HepG2 (cell line): ENCODE measurements around the gene GLIS2. TPM values are rescaled to one million over a fixed set of nuclear protein-coding genes. Genes with fewer than 3 reads are reported as not detected.

Source experiments
- ATAD3A ChIP-seq: sonication (generic); formaldehyde crosslinking; IDR thresholded peaks from 2 replicates; pipeline ENCODE4 v1.4.0; 2020; ENCODE audit warnings: missing genetic modification reagents
- ELF3 ChIP-seq: IDR thresholded peaks from 2 replicates; pipeline ENCODE4 v1.6.1; 2016; ENCODE audit warnings: missing genetic modification reagents, missing compliant biosample characterization
- MED8 ChIP-seq: sonication (generic); formaldehyde crosslinking; IDR thresholded peaks from 2 replicates; pipeline ENCODE4 v1.8.1; 2023; ENCODE audit warnings: mild to moderate bottlenecking, missing genetic modification reagents; ENCODE audit not compliant: insufficient replicate concordance
- NFE2 ChIP-seq: sonication (generic); formaldehyde crosslinking; IDR thresholded peaks from 2 replicates; pipeline ENCODE4 v1.4.0; 2020; ENCODE audit warnings: missing genetic modification reagents
- NONO ChIP-seq, 2 experiments: fragments of 450-650 bp in 1 of 2; sonication (generic) in 1 of 2; formaldehyde crosslinking in 1 of 2; IDR thresholded peaks in 1 of 2; conservative IDR thresholded peaks in 1 of 2; 2 replicates each; pipeline versions ENCODE4 v1.6.1 to v1.8.0; 2017 to 2022; ENCODE audit warnings: mild to moderate bottlenecking in 1 of 2, missing genetic modification reagents in 1 of 2, moderate library complexity in 1 of 2
- NPAS2 ChIP-seq: sonication (generic); formaldehyde crosslinking; IDR thresholded peaks from 2 replicates; pipeline ENCODE4 v1.8.0; 2022; ENCODE audit warnings: mild to moderate bottlenecking, missing genetic modification reagents, borderline replicate concordance
- SMC3 ChIP-seq: IDR thresholded peaks from 2 replicates; pipeline ENCODE4 v1.6.1; 2011; ENCODE audit warnings: low read length, improper control_type of control experiment
- SSRP1 ChIP-seq: IDR thresholded peaks from 2 replicates; pipeline ENCODE4 v1.6.1; 2016; ENCODE audit warnings: control low read depth
- YEATS4 ChIP-seq: sonication (generic); formaldehyde crosslinking; IDR thresholded peaks from 2 replicates; pipeline ENCODE4 v1.4.0; 2020; ENCODE audit warnings: missing genetic modification reagents, borderline replicate concordance
- ZKSCAN8 ChIP-seq: IDR thresholded peaks from 2 replicates; pipeline ENCODE4 v1.6.1; 2016; ENCODE audit warnings: borderline replicate concordance, missing genetic modification reagents, missing compliant biosample characterization
- ZNF180 ChIP-seq: sonication (generic); formaldehyde crosslinking; IDR thresholded peaks from 2 replicates; pipeline ENCODE4 v1.4.0; 2020; ENCODE audit warnings: low read depth, missing genetic modification reagents, borderline replicate concordance
- polyA plus RNA-seq, 8 experiments: library from polyadenylated mRNA; depleted of rRNA in 3 of 8; stranded (reverse) in 7 of 8; unstranded in 1 of 8; fragments of >200 nt; fragmentation: Illumina TruSeq in 4 of 8; extraction: Trizol in 4 of 8; gene quantifications; 2 replicates each; pipeline versions ENCODE4 v1.2.1 to v1.2.3, GENCODE V29; 2011 to 2016; ENCODE audit warnings: low read depth in 4 of 8, missing spikeins in 1 of 8, mixed read lengths in 1 of 8; ENCODE audit not compliant: insufficient read depth in 1 of 8
- total RNA-seq, 5 experiments: library from RNA; depleted of rRNA; stranded (reverse); fragments of >200 nt; fragmentation: Illumina TruSeq; extraction: Trizol; gene quantifications; 2 replicates each; pipeline ENCODE4 v1.2.3, GENCODE V29; 2016; ENCODE audit warnings: low read depth in 1 of 5
- TF ChIP-seq, protein P1 (sequence below): sonication (generic); formaldehyde crosslinking; IDR thresholded peaks from 2 replicates; pipeline ENCODE4 v1.4.0; 2020; ENCODE audit warnings: missing genetic modification reagents, mild to moderate bottlenecking, borderline replicate concordance
- TF ChIP-seq, protein P2 (sequence below): sonication (generic); formaldehyde crosslinking; IDR thresholded peaks from 2 replicates; pipeline ENCODE4 v1.5.1; 2020; ENCODE audit warnings: missing genetic modification reagents, mild to moderate bottlenecking, borderline replicate concordance
- TF ChIP-seq, protein P3 (sequence below): IDR thresholded peaks from 2 replicates; pipeline ENCODE4 v1.6.1; 2016; ENCODE audit warnings: mild to moderate bottlenecking
- TF ChIP-seq, protein P4 (sequence below): sonication (generic); formaldehyde crosslinking; IDR thresholded peaks from 2 replicates; pipeline ENCODE4 v1.4.0; 2020; ENCODE audit warnings: mild to moderate bottlenecking, low read depth, missing genetic modification reagents
- TF ChIP-seq, protein P5 (sequence below): sonication (generic); formaldehyde crosslinking; IDR thresholded peaks from 2 replicates; pipeline ENCODE4 v1.4.0; 2020; ENCODE audit warnings: mild to moderate bottlenecking, missing genetic modification reagents
- TF ChIP-seq, protein P6 (sequence below): sonication (generic); formaldehyde crosslinking; IDR thresholded peaks from 2 replicates; pipeline ENCODE4 v1.5.0; 2020; ENCODE audit warnings: missing genetic modification reagents

GLIS2 gene
- total and polyA plus RNA-seq, 2 of the 13 experiments (the other 11 are each of a cell fraction or from before 2014, with no cell fraction given) = 0.28 to 0.29 TPM

DNA sequence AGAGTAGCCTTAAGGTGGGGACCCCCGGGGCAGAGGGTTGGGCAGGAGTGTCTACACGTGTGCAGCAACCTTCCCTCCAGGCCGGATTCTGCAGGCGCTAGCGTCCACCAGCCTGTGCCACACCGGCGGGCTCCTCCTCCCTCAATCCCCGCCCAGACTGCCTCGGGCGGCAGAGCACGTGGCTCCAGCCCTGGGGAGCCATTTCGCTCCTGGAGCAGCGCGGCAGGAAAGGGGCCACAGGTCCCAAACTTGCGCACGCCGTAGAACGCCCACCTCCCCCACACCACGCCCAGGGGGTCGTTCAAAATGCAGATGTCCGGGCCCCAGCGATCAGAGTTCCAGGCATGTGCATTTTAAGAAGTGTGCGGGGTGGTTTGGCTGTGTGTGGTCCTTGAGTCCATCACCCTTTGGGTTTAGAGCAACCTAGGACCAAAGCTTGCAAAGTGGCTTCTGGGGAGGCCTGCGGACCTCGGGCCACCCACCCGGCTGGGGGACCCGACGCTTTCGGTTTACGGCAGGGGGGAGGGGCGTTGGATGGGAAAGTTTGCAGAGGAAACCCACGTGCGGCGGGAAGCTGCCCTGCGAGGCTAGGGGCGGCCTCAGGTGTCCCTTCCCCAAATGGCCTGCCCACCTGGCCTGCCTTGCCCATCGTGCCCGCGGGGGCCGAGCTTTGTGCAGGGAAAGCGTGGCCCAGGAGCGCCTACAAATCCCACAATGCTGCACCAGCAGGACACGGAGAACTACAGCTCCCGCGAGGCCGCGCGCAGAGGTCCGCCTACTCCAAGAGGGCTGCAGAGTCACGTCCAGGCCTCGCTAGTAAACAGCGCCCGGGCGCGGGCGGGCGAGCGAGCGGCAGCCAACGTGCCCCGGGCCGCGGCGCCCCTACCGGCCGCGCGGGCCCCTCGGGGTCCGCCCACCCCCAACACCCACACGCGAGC is 44.4 kb upstream of the GLIS2 start (continued):
- TF ChIP-seq ELF3 (CRISPR knock-in tag) (0 out of 2 replicates have a peak, but pooled peaks have one; percentile 17), ZNF180 (CRISPR knock-in tag) (0 out of 2 replicates have a peak, but pooled peaks have one; percentile 42), NPAS2 (CRISPR knock-in tag) (no peak), NONO (IDR thresholded peaks at IDR 0.05) (no peak), NONO (CRISPR knock-in tag; conservative IDR thresholded peaks at IDR 0.05) (peak; percentile 83), SSRP1 (CRISPR knock-in tag) (peak; percentile 21; the same call in 1 of the 2 replicates), SMC3 (no peak), NFE2 (CRISPR knock-in tag) (no peak), ZKSCAN8 (peak; percentile 36; the same call in 1 of the 2 replicates), ATAD3A (CRISPR knock-in tag) (0 out of 2 replicates have a peak, but pooled peaks have one; percentile 73), MED8 (CRISPR knock-in tag) (peak; percentile 82), YEATS4 (CRISPR knock-in tag) (peak; percentile 96)
- TF ChIP-seq, protein P1, sequence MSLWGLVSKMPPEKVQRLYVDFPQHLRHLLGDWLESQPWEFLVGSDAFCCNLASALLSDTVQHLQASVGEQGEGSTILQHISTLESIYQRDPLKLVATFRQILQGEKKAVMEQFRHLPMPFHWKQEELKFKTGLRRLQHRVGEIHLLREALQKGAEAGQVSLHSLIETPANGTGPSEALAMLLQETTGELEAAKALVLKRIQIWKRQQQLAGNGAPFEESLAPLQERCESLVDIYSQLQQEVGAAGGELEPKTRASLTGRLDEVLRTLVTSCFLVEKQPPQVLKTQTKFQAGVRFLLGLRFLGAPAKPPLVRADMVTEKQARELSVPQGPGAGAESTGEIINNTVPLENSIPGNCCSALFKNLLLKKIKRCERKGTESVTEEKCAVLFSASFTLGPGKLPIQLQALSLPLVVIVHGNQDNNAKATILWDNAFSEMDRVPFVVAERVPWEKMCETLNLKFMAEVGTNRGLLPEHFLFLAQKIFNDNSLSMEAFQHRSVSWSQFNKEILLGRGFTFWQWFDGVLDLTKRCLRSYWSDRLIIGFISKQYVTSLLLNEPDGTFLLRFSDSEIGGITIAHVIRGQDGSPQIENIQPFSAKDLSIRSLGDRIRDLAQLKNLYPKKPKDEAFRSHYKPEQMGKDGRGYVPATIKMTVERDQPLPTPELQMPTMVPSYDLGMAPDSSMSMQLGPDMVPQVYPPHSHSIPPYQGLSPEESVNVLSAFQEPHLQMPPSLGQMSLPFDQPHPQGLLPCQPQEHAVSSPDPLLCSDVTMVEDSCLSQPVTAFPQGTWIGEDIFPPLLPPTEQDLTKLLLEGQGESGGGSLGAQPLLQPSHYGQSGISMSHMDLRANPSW (CRISPR knock-in tag) = peak; percentile 87
- TF ChIP-seq, protein P2, sequence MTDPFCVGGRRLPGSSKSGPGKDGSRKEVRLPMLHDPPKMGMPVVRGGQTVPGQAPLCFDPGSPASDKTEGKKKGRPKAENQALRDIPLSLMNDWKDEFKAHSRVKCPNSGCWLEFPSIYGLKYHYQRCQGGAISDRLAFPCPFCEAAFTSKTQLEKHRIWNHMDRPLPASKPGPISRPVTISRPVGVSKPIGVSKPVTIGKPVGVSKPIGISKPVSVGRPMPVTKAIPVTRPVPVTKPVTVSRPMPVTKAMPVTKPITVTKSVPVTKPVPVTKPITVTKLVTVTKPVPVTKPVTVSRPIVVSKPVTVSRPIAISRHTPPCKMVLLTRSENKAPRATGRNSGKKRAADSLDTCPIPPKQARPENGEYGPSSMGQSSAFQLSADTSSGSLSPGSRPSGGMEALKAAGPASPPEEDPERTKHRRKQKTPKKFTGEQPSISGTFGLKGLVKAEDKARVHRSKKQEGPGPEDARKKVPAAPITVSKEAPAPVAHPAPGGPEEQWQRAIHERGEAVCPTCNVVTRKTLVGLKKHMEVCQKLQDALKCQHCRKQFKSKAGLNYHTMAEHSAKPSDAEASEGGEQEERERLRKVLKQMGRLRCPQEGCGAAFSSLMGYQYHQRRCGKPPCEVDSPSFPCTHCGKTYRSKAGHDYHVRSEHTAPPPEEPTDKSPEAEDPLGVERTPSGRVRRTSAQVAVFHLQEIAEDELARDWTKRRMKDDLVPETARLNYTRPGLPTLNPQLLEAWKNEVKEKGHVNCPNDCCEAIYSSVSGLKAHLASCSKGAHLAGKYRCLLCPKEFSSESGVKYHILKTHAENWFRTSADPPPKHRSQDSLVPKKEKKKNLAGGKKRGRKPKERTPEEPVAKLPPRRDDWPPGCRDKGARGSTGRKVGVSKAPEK (CRISPR knock-in tag) = peak; percentile 86
- TF ChIP-seq, protein P3, sequence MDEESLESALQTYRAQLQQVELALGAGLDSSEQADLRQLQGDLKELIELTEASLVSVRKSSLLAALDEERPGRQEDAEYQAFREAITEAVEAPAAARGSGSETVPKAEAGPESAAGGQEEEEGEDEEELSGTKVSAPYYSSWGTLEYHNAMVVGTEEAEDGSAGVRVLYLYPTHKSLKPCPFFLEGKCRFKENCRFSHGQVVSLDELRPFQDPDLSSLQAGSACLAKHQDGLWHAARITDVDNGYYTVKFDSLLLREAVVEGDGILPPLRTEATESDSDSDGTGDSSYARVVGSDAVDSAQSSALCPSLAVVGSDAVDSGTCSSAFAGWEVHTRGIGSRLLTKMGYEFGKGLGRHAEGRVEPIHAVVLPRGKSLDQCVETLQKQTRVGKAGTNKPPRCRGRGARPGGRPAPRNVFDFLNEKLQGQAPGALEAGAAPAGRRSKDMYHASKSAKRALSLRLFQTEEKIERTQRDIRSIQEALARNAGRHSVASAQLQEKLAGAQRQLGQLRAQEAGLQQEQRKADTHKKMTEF (CRISPR knock-in tag) = peak; percentile 91
- TF ChIP-seq, protein P4, sequence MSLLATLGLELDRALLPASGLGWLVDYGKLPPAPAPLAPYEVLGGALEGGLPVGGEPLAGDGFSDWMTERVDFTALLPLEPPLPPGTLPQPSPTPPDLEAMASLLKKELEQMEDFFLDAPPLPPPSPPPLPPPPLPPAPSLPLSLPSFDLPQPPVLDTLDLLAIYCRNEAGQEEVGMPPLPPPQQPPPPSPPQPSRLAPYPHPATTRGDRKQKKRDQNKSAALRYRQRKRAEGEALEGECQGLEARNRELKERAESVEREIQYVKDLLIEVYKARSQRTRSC (CRISPR knock-in tag) = peak; percentile 83; the same call in 1 of the 2 replicates
- TF ChIP-seq, protein P5, sequence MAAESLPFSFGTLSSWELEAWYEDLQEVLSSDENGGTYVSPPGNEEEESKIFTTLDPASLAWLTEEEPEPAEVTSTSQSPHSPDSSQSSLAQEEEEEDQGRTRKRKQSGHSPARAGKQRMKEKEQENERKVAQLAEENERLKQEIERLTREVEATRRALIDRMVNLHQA (CRISPR knock-in tag) = no peak
- TF ChIP-seq, protein P6, sequence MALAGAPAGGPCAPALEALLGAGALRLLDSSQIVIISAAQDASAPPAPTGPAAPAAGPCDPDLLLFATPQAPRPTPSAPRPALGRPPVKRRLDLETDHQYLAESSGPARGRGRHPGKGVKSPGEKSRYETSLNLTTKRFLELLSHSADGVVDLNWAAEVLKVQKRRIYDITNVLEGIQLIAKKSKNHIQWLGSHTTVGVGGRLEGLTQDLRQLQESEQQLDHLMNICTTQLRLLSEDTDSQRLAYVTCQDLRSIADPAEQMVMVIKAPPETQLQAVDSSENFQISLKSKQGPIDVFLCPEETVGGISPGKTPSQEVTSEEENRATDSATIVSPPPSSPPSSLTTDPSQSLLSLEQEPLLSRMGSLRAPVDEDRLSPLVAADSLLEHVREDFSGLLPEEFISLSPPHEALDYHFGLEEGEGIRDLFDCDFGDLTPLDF (CRISPR knock-in tag) = no peak
